ENCODE measurements around the gene MTA2. TPM values are rescaled to one million over a fixed set of nuclear protein-coding genes. Genes with fewer than 3 reads are reported as not detected.
A peak's percentile ranks its signal among the peaks of the same experiment; 100 is the strongest.

MTA2 gene
- total RNA-seq, 1 donor from 2014 or later: 157 TPM

- H3K27ac Mint-ChIP-seq (ENCODE audit: unreplicated experiment): peak within 1 kb of the TSS; percentile 78
- H3K4me3 Mint-ChIP-seq (ENCODE audit: unreplicated experiment): peak within 1 kb of the TSS; percentile 94
- peak; percentile 99 for TF ChIP-seq CTCF (IDR thresholded peaks at IDR 0.05; ENCODE audit: unreplicated experiment)
- peaks cover 18% of the 10 kb centered on the region for H3K27me3 Mint-ChIP-seq (ENCODE audit: unreplicated experiment)
- DNase-seq (ENCODE audit: low spot score): peak; percentile 86
- H3K36me3 Mint-ChIP-seq (ENCODE audit: low read depth, unreplicated experiment): peaks cover 18% of the 10 kb centered on the region
- no peaks in the 10 kb centered on the region for H3K9me3 Mint-ChIP-seq (ENCODE audit: unreplicated experiment)
- H3K4me1 Mint-ChIP-seq (ENCODE audit: unreplicated experiment): peaks cover 18% of the 10 kb centered on the region
These were observed 11.0 kb upstream of the MTA2 start, which contains the start of the genes EML3 and ROM1 for GRCh38 chr11:62612366-62613290. Gene EML3, minus strand, starts transcription at chr11:62612775. Its CDS starts 318 bp downstream, at chr11:62612457. Gene ROM1, plus strand, starts transcription at chr11:62613257. Its CDS starts 25 bp downstream, at chr11:62613282.

GRCh38 chr11:62611705-62612365 is 10.2 kb upstream of the MTA2 start:
- Mint-ChIP-seq H3K36me3 (ENCODE audit: low read depth, unreplicated experiment) (peaks cover 21% of the 10 kb centered on the region), H3K9me3 (ENCODE audit: unreplicated experiment) (no peaks in the 10 kb centered on the region), H3K27ac (ENCODE audit: unreplicated experiment) (peak overlapping the region; percentile 76), H3K4me1 (ENCODE audit: unreplicated experiment) (peaks cover 19% of the 10 kb centered on the region), H3K4me3 (ENCODE audit: unreplicated experiment) (peak overlapping the region; percentile 94), H3K27me3 (ENCODE audit: unreplicated experiment) (peaks cover 18% of the 10 kb centered on the region)
- DNase-seq (ENCODE audit: low spot score): peak; percentile 21
- no peak for TF ChIP-seq CTCF (IDR thresholded peaks at IDR 0.05; ENCODE audit: unreplicated experiment)

GRCh38 chr11:62610814-62611704 is 9.4 kb upstream of the MTA2 start:
- H3K27ac Mint-ChIP-seq (ENCODE audit: unreplicated experiment): no peak overlapping the region

GRCh38 chr11:62610403-62610802 is 8.7 kb upstream of the MTA2 start:
- no peak for TF ChIP-seq CTCF (IDR thresholded peaks at IDR 0.05; ENCODE audit: unreplicated experiment)
- Mint-ChIP-seq H3K27me3 (ENCODE audit: unreplicated experiment) (peaks cover 18% of the 10 kb centered on the region), H3K36me3 (ENCODE audit: low read depth, unreplicated experiment) (peaks cover 26% of the 10 kb centered on the region), H3K9me3 (ENCODE audit: unreplicated experiment) (no peaks in the 10 kb centered on the region), H3K4me1 (ENCODE audit: unreplicated experiment) (peaks cover 19% of the 10 kb centered on the region), H3K4me3 (ENCODE audit: unreplicated experiment) (peak overlapping the region; percentile 77), H3K27ac (ENCODE audit: unreplicated experiment) (peak overlapping the region; percentile 42)
- DNase-seq (ENCODE audit: low spot score): no peak

More at GRCh38 chr11:62610814-62611704, 9.4 kb upstream of the MTA2 start:
- peaks cover 18% of the 10 kb centered on the region for H3K27me3 Mint-ChIP-seq (ENCODE audit: unreplicated experiment)
- TF ChIP-seq CTCF (IDR thresholded peaks at IDR 0.05; ENCODE audit: unreplicated experiment): no peak
- peaks cover 19% of the 10 kb centered on the region for H3K4me1 Mint-ChIP-seq (ENCODE audit: unreplicated experiment)
- H3K36me3 Mint-ChIP-seq (ENCODE audit: low read depth, unreplicated experiment): peaks cover 24% of the 10 kb centered on the region
- peak overlapping the region; percentile 94 for H3K4me3 Mint-ChIP-seq (ENCODE audit: unreplicated experiment)
- no peaks in the 10 kb centered on the region for H3K9me3 Mint-ChIP-seq (ENCODE audit: unreplicated experiment)
- no peak for DNase-seq (ENCODE audit: low spot score)

Data from endothelial cell (in vitro differentiated cells).